H9 (cell line): ENCODE measurements around the gene MAD1L1. TPM values are rescaled to one million over a fixed set of nuclear protein-coding genes. Genes with fewer than 3 reads are reported as not detected.

ENCODE experiments used
- DNase-seq: peaks from one replicate; pipeline ENCODE4 v3.0.0-alpha.2; 2017
- H2AFZ ChIP-seq: one replicate; pipeline ENCODE4 v1.6.1; 2013; ENCODE audit warnings: mild to moderate bottlenecking, low read length, control low read depth, moderate library complexity
- H2AK5ac ChIP-seq: 2 replicates; pipeline ENCODE4 v1.6.1; 2013; ENCODE audit warnings: low read length, control low read depth, mixed read lengths; ENCODE audit not compliant: insufficient read length
- H2BK120ac ChIP-seq: one replicate; pipeline ENCODE4 v1.6.1; 2013; ENCODE audit warnings: low read depth, mild to moderate bottlenecking, low read length, control low read depth, inconsistent platforms; ENCODE audit not compliant: poor library complexity, severe bottlenecking
- H2BK12ac ChIP-seq: 2 replicates; pipeline ENCODE4 v1.6.1; 2013; ENCODE audit warnings: low read length, control low read depth, mixed read lengths, low read depth; ENCODE audit not compliant: insufficient read length
- H2BK15ac ChIP-seq: 2 replicates; pipeline ENCODE4 v1.6.1; 2013; ENCODE audit warnings: low read depth, low read length, control low read depth
- H2BK20ac ChIP-seq: one replicate; pipeline ENCODE4 v1.6.1; 2013; ENCODE audit warnings: low read depth, mild to moderate bottlenecking, low read length, control low read depth, inconsistent platforms; ENCODE audit not compliant: poor library complexity, severe bottlenecking
- H2BK5ac ChIP-seq: 2 replicates; pipeline ENCODE4 v1.6.1; 2013; ENCODE audit warnings: low read length, control low read depth, mixed read lengths; ENCODE audit not compliant: insufficient read length
- H3K14ac ChIP-seq: 2 replicates; pipeline ENCODE4 v1.6.1; 2013; ENCODE audit warnings: low read length, control low read depth; ENCODE audit not compliant: insufficient read depth
- H3K18ac ChIP-seq: 2 replicates; pipeline ENCODE4 v1.6.1; 2013; ENCODE audit warnings: low read depth, mild to moderate bottlenecking, mixed read lengths, low read length, control low read depth; ENCODE audit not compliant: insufficient read length
- H3K23ac ChIP-seq: 2 replicates; pipeline ENCODE4 v1.6.1; 2013; ENCODE audit warnings: low read length, control low read depth, mixed read lengths, low read depth; ENCODE audit not compliant: insufficient read length
- H3K23me2 ChIP-seq: 2 replicates; pipeline ENCODE4 v1.6.1; 2013; ENCODE audit warnings: low read depth, mild to moderate bottlenecking, mixed read lengths, low read length, control low read depth; ENCODE audit not compliant: insufficient read length, poor library complexity, severe bottlenecking
- H3K27ac ChIP-seq: 2 replicates; pipeline ENCODE4 v1.5.1; 2013; ENCODE audit warnings: low read length, control low read depth, mixed read lengths, low read depth; ENCODE audit not compliant: insufficient read length
- H3K27me3 ChIP-seq: 2 replicates; pipeline ENCODE4 v1.6.1; 2013; ENCODE audit warnings: low read length, control low read depth, inconsistent platforms; ENCODE audit not compliant: insufficient read depth
- H3K4ac ChIP-seq: 2 replicates; pipeline ENCODE4 v1.6.1; 2013; ENCODE audit warnings: low read depth, mild to moderate bottlenecking, control low read depth, inconsistent platforms, low read length, moderate library complexity
- H3K4me1 ChIP-seq: 2 replicates; pipeline ENCODE4 v1.6.1; 2013; ENCODE audit warnings: low read length, control low read depth, inconsistent platforms; ENCODE audit not compliant: insufficient read depth
- H3K4me2 ChIP-seq: 2 replicates; pipeline ENCODE4 v1.6.1; 2013; ENCODE audit warnings: low read length, control low read depth, mixed read lengths; ENCODE audit not compliant: insufficient read length, insufficient read depth
- H3K56ac ChIP-seq: 2 replicates; pipeline ENCODE4 v1.6.1; 2013; ENCODE audit warnings: low read depth, mild to moderate bottlenecking, mixed read lengths, low read length, control low read depth; ENCODE audit not compliant: insufficient read length
- H3K79me1 ChIP-seq: 2 replicates; pipeline ENCODE4 v1.6.1; 2013; ENCODE audit warnings: low read depth, mild to moderate bottlenecking, moderate library complexity, low read length, control low read depth, inconsistent platforms; ENCODE audit not compliant: insufficient read depth, poor library complexity, severe bottlenecking
- H3K79me2 ChIP-seq: 2 replicates; pipeline ENCODE4 v1.6.1; 2013; ENCODE audit warnings: low read length, control low read depth, inconsistent platforms; ENCODE audit not compliant: insufficient read depth
- H3K9ac ChIP-seq: 2 replicates; pipeline ENCODE4 v1.6.1; 2013; ENCODE audit warnings: low read length, control low read depth, mixed read lengths; ENCODE audit not compliant: insufficient read length; ENCODE audit errors: extremely low read depth
- H3K9me3 ChIP-seq: one replicate; pipeline ENCODE4 v1.6.1; 2013; ENCODE audit warnings: low read depth, low read length, inconsistent platforms; ENCODE audit not compliant: control insufficient read depth
- H3T11ph ChIP-seq: one replicate; pipeline ENCODE4 v1.6.1; 2013; ENCODE audit warnings: mild to moderate bottlenecking, low read length, control low read depth, inconsistent platforms
- H4K20me1 ChIP-seq: one replicate; pipeline ENCODE4 v1.6.1; 2013; ENCODE audit not compliant: control insufficient read depth, insufficient read length, insufficient read depth
- H4K5ac ChIP-seq: 2 replicates; pipeline ENCODE4 v1.6.1; 2013; ENCODE audit warnings: low read depth, mild to moderate bottlenecking, mixed read lengths, low read length, control low read depth; ENCODE audit not compliant: insufficient read length
- H4K8ac ChIP-seq: replicated peaks from 2 replicates; pipeline ENCODE4 v1.6.1; 2013; ENCODE audit warnings: low read length, control low read depth, mixed read lengths, low read depth; ENCODE audit not compliant: insufficient read length
- H4K91ac ChIP-seq: 2 replicates; pipeline ENCODE4 v1.6.1; 2013; ENCODE audit warnings: low read depth, mild to moderate bottlenecking, moderate library complexity, mixed read lengths, low read length, control low read depth; ENCODE audit not compliant: insufficient read length
- H3K27ac Mint-ChIP-seq, 3 experiments: 2 replicates in 2 of 3; 3 replicates in 1 of 3; pipeline ENCODE4 v1.8.0; 2020 to 2021; ENCODE audit warnings: mixed read lengths in 3 of 3, mild to moderate bottlenecking in 1 of 3, moderate library complexity in 1 of 3
- H3K27me3 Mint-ChIP-seq: 2 replicates; pipeline ENCODE4 v1.8.0; 2021; ENCODE audit warnings: low read depth, mild to moderate bottlenecking, moderate library complexity, mixed read lengths
- H3K36me3 Mint-ChIP-seq, 3 experiments: 2 replicates in 2 of 3; 3 replicates in 1 of 3; pipeline ENCODE4 v1.8.0; 2020 to 2021; ENCODE audit warnings: low read depth in 3 of 3, mixed read lengths in 3 of 3; ENCODE audit not compliant: insufficient read depth in 1 of 3
- H3K4me1 Mint-ChIP-seq, 2 experiments: 2 replicates each; pipeline ENCODE4 v1.8.0; 2020; ENCODE audit warnings: mixed read lengths in 2 of 2
- H3K4me3 Mint-ChIP-seq, 2 experiments: 2 replicates in 1 of 2; 3 replicates in 1 of 2; pipeline ENCODE4 v1.8.0; 2020 to 2021; ENCODE audit warnings: mild to moderate bottlenecking in 2 of 2, mixed read lengths in 2 of 2, moderate library complexity in 1 of 2
- H3K9me3 Mint-ChIP-seq, 2 experiments: 2 replicates in 1 of 2; 3 replicates in 1 of 2; pipeline ENCODE4 v1.8.0; 2020; ENCODE audit warnings: mild to moderate bottlenecking in 2 of 2, mixed read lengths in 2 of 2, moderate library complexity in 1 of 2
- WGBS: extraction: QIAGEN DNeasy Blood & Tissue Kit; methylation state at CpG from one replicate; pipeline ENCODE4 v1.1.7; 2013; ENCODE audit warnings: missing lambda C conversion rate, low lambda C conversion rate, mixed read lengths; ENCODE audit not compliant: insufficient read length; ENCODE audit errors: extremely low coverage; 5-methylcytosine and 5-hydroxymethylcytosine counted together
- total RNA-seq: library from RNA; stranded (reverse); gene quantifications from 2 replicates; pipeline ENCODE4 v1.2.1, GENCODE V29; 2021
- TF ChIP-seq, protein P1 (sequence below): fragments of 200-600 bp; sonication (generic); conservative IDR thresholded peaks from 3 replicates; pipeline ENCODE4 v1.8.0; 2021; ENCODE audit warnings: antibody characterized with exemption, mild to moderate bottlenecking

Gene MAD1L1
- total RNA-seq, 1 experiment from 2014 or later = 39.0 TPM

DNA sequence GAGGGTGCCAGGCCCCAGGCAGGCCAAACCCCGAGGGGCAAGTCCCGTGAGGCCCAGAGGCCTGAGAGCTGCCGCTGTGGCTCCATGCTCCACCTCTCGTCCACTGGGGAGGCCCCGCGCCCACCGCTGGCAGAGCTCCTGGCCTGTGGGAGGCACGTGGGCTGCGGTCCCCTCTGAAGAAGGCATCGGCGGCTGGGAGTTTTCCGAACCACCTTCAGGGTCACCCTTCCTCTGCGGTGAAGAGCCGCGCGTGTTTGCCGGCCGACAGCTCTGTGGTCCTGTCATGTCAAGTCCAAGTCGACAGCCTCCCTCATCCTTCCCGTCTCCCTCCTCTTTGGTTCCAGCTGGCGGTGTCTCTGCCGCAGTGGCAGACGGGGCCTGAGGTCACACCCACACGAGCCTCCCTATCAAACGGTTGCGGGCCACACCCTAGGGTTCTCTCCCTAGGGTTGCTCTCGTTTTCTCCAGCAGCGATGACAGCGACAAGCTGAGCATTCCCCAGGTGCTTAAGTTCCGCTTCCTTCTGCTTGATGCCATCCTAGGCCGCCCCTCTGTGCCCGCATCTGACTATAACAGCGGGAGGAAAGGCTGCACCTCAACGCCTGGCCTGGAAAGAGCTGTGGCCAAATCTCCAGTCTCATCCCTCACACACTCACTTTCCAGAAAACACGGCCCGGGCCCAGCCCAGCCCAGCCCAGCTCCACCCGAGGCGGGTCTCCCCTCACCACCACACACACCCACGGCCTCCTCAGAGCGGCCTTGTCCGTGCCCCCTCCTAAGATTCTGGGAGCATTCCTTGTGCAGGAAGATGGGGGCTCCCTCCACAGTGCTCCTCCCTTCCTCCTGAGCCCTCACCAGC, 377.6 kb downstream of the MAD1L1 start:
- Mint-ChIP-seq H3K27me3 (no peaks in the 10 kb centered on the region; the same call in 1 of the 2 replicates), H3K9me3 (no peaks in the 10 kb centered on the region), H3K4me1 (peaks cover 2 to 14% of the 10 kb centered on the region in 2 experiments; a peak in 2 of 4 replicates), H3K27ac (peak overlapping the region in 1 of 3 experiments; percentile 7; a peak in 2 of 7 replicates), H3K4me3 (no peak overlapping the region; a peak in 1 of 5 replicates), H3K36me3 (0 out of 7 replicates have a peak, but pooled peaks cover 0 to 4% (median 0%) of the 10 kb centered on the region in 3 experiments)
- Histone ChIP-seq H2AFZ (no peak overlapping the region), H3K56ac (no peak overlapping the region), H3K18ac (no peak overlapping the region), H3K27ac (no peak overlapping the region), H3K23ac (no peak overlapping the region), H3K79me1 (no peaks in the 10 kb centered on the region), H2BK20ac (no peak overlapping the region), H2BK120ac (no peak overlapping the region), H3K9me3 (no peaks in the 10 kb centered on the region), H3K4ac (no peak overlapping the region), H2AK5ac (no peak overlapping the region), H4K91ac (no peak overlapping the region), H3K79me2 (no peaks in the 10 kb centered on the region), H3K23me2 (no peaks in the 10 kb centered on the region), H3K4me2 (no peak overlapping the region), H2BK12ac (no peak overlapping the region), H4K8ac (no peak overlapping the region), H3K27me3 (no peaks in the 10 kb centered on the region), H2BK15ac (no peak overlapping the region), H2BK5ac (no peak overlapping the region), H4K5ac (no peak overlapping the region), H3K4me1 (no peaks in the 10 kb centered on the region), H3K9ac (no peak overlapping the region), H3K14ac (peak overlapping the region; percentile 45; the same call in 1 of the 2 replicates), H4K20me1 (peaks cover 3% of the 10 kb centered on the region), H3T11ph (no peak overlapping the region)
- DNase-seq = peak; percentile 31
- WGBS = no CpG with 5 or more reads among the region's 41 CpGs
- TF ChIP-seq, protein P1, sequence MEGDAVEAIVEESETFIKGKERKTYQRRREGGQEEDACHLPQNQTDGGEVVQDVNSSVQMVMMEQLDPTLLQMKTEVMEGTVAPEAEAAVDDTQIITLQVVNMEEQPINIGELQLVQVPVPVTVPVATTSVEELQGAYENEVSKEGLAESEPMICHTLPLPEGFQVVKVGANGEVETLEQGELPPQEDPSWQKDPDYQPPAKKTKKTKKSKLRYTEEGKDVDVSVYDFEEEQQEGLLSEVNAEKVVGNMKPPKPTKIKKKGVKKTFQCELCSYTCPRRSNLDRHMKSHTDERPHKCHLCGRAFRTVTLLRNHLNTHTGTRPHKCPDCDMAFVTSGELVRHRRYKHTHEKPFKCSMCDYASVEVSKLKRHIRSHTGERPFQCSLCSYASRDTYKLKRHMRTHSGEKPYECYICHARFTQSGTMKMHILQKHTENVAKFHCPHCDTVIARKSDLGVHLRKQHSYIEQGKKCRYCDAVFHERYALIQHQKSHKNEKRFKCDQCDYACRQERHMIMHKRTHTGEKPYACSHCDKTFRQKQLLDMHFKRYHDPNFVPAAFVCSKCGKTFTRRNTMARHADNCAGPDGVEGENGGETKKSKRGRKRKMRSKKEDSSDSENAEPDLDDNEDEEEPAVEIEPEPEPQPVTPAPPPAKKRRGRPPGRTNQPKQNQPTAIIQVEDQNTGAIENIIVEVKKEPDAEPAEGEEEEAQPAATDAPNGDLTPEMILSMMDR = no peak
